Measurements from ENCODE around the gene PHF14.

Gene PHF14

GRCh38 chr7:11120675-11121220, 147.1 kb downstream of the PHF14 start:
- no peak for DNase-seq

DNA sequence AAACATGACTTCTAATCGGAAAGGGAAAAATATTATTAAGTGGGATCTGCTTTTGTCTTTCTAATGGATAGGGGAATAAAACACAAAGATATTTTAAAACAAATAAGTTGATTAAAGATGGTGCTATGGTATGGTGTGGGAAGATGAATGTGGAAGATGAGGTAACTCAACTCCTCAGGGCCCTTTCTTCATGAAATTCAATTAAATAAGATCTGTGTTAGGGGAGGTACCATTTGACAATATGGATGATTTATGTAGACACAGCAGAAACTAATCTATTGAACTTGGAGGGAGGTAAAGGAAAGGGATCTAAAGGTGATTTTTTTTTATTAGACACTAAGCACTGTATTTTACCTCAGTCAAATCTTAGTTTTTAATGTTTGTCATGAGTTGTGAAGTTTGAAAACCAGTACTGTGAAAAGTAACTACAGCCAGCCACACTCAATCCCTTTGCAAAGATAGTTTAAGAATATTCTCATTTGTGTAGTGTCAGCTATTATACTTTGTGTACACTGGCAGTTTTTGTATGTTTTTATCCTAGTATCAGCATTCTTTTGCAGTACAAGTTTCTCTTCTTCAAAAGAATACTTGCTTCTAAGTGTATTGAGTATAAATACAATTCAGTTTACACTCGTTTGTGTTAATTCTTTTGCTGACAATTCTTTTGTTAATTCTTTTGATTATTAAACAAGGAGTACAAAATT, 151.3 kb downstream of the PHF14 start:
- DNase-seq = no peak

- DNase-seq = no peak
Observed at GRCh38 chr7:11127114-11127785, 153.6 kb downstream of the PHF14 start.

GRCh38 chr7:11127988-11128387, 154.3 kb downstream of the PHF14 start:
- no peak for DNase-seq

GRCh38 chr7:11128498-11128897, 154.8 kb downstream of the PHF14 start:
- DNase-seq = no peak

- peak; percentile 65 for DNase-seq
Observed at GRCh38 chr7:11130012-11130411, 156.3 kb downstream of the PHF14 start.

DNA sequence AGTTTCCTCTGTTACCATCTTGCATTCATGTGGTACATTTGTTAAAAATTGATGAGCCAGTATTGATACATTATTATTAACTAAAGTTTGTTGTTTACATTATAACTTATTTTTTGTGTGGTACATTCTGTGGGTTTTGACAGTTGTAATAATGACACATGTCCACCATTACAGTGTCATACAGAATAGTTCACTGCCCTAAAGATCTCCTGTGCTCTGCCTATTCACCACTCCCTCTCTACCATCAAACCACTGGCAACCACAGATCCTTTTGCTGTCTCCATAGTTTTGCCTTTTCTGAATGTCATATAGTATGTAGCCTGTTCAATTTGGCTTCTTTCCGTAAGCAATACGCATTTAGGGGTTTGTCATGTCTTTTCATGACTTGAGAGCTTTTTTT, 156.9 kb downstream of the PHF14 start:
- DNase-seq = no peak

- no peak for DNase-seq
Observed at GRCh38 chr7:11133436-11133959, 159.8 kb downstream of the PHF14 start.

DNA sequence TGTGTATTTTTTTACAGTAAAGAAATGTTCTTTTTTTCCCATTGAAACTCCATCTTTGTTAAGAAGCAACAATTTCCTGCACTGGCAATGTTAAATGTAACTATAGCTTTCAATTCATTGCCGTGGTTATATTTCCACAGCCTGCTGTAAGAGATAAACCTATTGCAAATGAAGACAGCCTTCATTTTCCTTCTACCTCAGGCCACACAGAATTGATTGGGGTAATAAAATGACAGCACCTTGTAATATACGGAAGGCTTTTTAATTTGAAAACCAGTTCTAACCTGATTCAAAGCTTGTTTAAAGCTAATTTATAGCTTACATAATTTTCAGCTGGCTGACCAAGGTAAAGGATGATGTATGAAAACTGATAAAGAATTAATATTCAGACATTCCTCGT, 161.9 kb downstream of the PHF14 start:
- no peak for DNase-seq

GRCh38 chr7:11141541-11141940, 167.9 kb downstream of the PHF14 start:
- no peak for DNase-seq

- no peak for DNase-seq
Observed at GRCh38 chr7:11153694-11154093, 180.0 kb downstream of the PHF14 start.

GRCh38 chr7:11155883-11156282, 182.2 kb downstream of the PHF14 start:
- no peak for DNase-seq

DNA sequence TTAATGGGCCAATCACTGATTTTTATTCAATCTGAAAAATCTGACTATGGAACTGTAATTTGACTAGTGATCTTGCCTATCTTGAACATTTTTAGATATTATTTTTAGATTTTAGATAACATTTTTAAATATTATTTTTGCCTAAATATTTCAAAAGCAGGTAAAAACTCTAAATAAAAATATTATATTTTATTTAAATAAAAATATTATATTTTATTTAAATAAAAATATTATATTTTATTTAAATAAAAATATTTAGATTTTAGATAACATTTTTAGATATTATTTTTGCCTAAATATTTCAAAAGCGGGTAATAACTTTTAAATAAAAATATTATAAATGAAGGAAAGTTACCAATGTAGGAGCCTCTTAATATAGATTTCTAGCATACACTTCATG, 187.8 kb downstream of the PHF14 start:
- no peak for DNase-seq

GRCh38 chr7:11163220-11163619, 189.5 kb downstream of the PHF14 start:
- DNase-seq = no peak

GRCh38 chr7:11166051-11166450, 192.4 kb downstream of the PHF14 start:
- DNase-seq = peak; percentile 11

GRCh38 chr7:11168650-11169170, 195.0 kb downstream of the PHF14 start:
- peak; percentile 82 for DNase-seq

DNA sequence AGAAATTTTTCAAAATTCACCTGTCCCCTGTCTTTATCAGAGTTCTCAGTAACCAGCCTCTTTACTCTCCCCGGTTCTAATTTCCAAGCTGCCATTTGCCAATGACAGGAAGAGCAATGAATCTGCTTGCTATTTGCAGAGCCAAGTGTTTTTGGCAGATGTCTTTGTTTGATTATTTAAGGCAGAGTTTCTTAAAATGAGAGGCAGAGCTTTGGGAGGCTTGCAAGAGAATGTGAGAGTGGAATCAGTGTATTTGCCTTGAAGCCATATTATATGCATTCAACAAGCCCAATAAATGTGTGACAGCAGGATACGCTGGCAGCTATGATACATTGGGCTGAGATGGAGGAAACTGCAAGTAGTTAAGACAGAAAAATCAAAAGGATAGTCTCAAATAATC, 196.5 kb downstream of the PHF14 start:
- DNase-seq = peak; percentile 67

GRCh38 chr7:11170863-11171568, 197.3 kb downstream of the PHF14 start:
- peak; percentile 8 for DNase-seq

GRCh38 chr7:11171569-11172192, 198.0 kb downstream of the PHF14 start:
- no peak for DNase-seq

- no peak for DNase-seq
Observed at GRCh38 chr7:11172835-11173234, 199.2 kb downstream of the PHF14 start.

- no peak for DNase-seq
Observed at GRCh38 chr7:11175371-11175770, 201.7 kb downstream of the PHF14 start.

- DNase-seq = no peak
Observed at GRCh38 chr7:11175887-11176286, 202.2 kb downstream of the PHF14 start.

All from NCI-H2171 (cell line).